NB4 (cell line): ENCODE measurements around the gene HEY2.
"Not testable (repeated sequence)": the region's sequence is repeated elsewhere in the genome, so short reads cannot be mapped to it uniquely, and the experiment has no call there.

Experiments used
- MYC ChIP-seq: IDR thresholded peaks from 2 replicates; pipeline ENCODE4 v1.6.1; 2011; ENCODE audit warnings: low read depth, low read length
- TF ChIP-seq, protein P1 (sequence below): IDR thresholded peaks from one replicate; pipeline ENCODE4 v1.5.1; 2012; ENCODE audit warnings: low read depth, low read length

- not testable (repeated sequence) for TF ChIP-seq MYC
- TF ChIP-seq, protein P1, sequence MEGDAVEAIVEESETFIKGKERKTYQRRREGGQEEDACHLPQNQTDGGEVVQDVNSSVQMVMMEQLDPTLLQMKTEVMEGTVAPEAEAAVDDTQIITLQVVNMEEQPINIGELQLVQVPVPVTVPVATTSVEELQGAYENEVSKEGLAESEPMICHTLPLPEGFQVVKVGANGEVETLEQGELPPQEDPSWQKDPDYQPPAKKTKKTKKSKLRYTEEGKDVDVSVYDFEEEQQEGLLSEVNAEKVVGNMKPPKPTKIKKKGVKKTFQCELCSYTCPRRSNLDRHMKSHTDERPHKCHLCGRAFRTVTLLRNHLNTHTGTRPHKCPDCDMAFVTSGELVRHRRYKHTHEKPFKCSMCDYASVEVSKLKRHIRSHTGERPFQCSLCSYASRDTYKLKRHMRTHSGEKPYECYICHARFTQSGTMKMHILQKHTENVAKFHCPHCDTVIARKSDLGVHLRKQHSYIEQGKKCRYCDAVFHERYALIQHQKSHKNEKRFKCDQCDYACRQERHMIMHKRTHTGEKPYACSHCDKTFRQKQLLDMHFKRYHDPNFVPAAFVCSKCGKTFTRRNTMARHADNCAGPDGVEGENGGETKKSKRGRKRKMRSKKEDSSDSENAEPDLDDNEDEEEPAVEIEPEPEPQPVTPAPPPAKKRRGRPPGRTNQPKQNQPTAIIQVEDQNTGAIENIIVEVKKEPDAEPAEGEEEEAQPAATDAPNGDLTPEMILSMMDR: not testable (repeated sequence)
Observed at GRCh38 chr6:125804866-125805425, 55.5 kb downstream of the HEY2 start.
